Muscle layer of duodenum (tissue), 2 donors: Measurements from ENCODE around the gene STK32C.
A peak's percentile ranks its signal among the peaks of the same experiment; 100 is the strongest.

Source experiments
- H3K27ac ChIP-seq: one replicate; pipeline ENCODE4 v1.7.0; 2013; ENCODE audit warnings: mild to moderate bottlenecking, low read length
- H3K27me3 ChIP-seq: one replicate; pipeline ENCODE4 v1.7.0; 2013; ENCODE audit warnings: low read depth, mild to moderate bottlenecking, control low read depth, low read length
- H3K36me3 ChIP-seq, 2 donors: one replicate each; pipeline ENCODE4 v1.7.0; 2013; ENCODE audit warnings: low read length in 2 of 2, control low read depth in 1 of 2, mild to moderate bottlenecking in 1 of 2; ENCODE audit not compliant: insufficient read depth in 2 of 2, control insufficient read depth in 1 of 2
- H3K4me1 ChIP-seq, 2 donors: one replicate each; pipeline ENCODE4 v1.7.0; 2013; ENCODE audit warnings: low read length in 2 of 2, mild to moderate bottlenecking in 2 of 2, control low read depth in 1 of 2, moderate library complexity in 1 of 2; ENCODE audit not compliant: insufficient read depth in 2 of 2, control insufficient read depth in 1 of 2
- H3K4me3 ChIP-seq, 2 donors: one replicate each; pipeline ENCODE4 v1.7.0; 2013; ENCODE audit warnings: low read length in 2 of 2, low read depth in 1 of 2, mild to moderate bottlenecking in 1 of 2
- H3K9me3 ChIP-seq, 2 donors: one replicate each; pipeline ENCODE4 v1.7.0; 2013; ENCODE audit warnings: low read length in 2 of 2, control low read depth in 1 of 2, mild to moderate bottlenecking in 1 of 2; ENCODE audit not compliant: control insufficient read depth in 1 of 2
- donor health status: healthy.

STK32C gene

GRCh38 chr10:132192076-132192975 is 115.4 kb downstream of the STK32C start:
- H3K4me1 ChIP-seq = peaks cover 0 to 10% of the 10 kb centered on the region in 2 donors
- no peak overlapping the region for H3K4me3 ChIP-seq
- no peak overlapping the region for H3K27ac ChIP-seq
- no peaks in the 10 kb centered on the region for H3K9me3 ChIP-seq
- H3K36me3 ChIP-seq = no peaks in the 10 kb centered on the region
- peaks cover 18% of the 10 kb centered on the region for H3K27me3 ChIP-seq

GRCh38 chr10:132189810-132190422 is 117.8 kb downstream of the STK32C start:
- Histone ChIP-seq H3K9me3 (no peaks in the 10 kb centered on the region), H3K27me3 (peaks cover 23% of the 10 kb centered on the region), H3K27ac (no peak overlapping the region), H3K4me1 (peaks cover 0 to 27% of the 10 kb centered on the region in 2 donors), H3K36me3 (no peaks in the 10 kb centered on the region), H3K4me3 (no peak overlapping the region)

- Histone ChIP-seq H3K4me3 (no peak overlapping the region), H3K4me1 (peaks cover 0 to 27% of the 10 kb centered on the region in 2 donors), H3K9me3 (no peaks in the 10 kb centered on the region), H3K27me3 (peaks cover 26% of the 10 kb centered on the region), H3K27ac (no peak overlapping the region), H3K36me3 (no peaks in the 10 kb centered on the region)
These were observed 118.7 kb downstream of the STK32C start for GRCh38 chr10:132189016-132189415.

DNA sequence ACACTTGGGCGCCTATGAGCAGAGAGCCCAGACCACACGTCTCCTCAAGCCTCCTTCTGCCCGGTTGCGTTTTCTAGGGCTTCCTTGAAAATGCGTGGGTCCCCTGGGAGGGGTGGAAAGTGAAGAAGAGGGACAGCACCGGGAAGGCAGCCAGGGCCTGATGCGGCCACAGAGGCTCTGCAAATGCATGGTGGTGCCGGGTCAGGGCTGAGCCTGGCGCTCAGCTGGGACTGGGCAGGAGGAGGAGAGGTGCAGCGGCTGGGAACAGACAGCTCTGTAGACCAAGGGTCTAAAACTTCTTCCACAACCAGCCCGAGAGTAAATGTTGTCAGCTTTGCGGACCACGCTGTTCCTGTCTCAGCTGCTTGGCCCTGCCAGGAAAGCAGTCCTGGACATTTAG is 119.4 kb downstream of the STK32C start:
- Histone ChIP-seq H3K27ac (no peak overlapping the region), H3K4me1 (peaks cover 0 to 27% of the 10 kb centered on the region in 2 donors), H3K4me3 (no peak overlapping the region), H3K9me3 (no peaks in the 10 kb centered on the region), H3K27me3 (peaks cover 26% of the 10 kb centered on the region), H3K36me3 (no peaks in the 10 kb centered on the region)

DNA sequence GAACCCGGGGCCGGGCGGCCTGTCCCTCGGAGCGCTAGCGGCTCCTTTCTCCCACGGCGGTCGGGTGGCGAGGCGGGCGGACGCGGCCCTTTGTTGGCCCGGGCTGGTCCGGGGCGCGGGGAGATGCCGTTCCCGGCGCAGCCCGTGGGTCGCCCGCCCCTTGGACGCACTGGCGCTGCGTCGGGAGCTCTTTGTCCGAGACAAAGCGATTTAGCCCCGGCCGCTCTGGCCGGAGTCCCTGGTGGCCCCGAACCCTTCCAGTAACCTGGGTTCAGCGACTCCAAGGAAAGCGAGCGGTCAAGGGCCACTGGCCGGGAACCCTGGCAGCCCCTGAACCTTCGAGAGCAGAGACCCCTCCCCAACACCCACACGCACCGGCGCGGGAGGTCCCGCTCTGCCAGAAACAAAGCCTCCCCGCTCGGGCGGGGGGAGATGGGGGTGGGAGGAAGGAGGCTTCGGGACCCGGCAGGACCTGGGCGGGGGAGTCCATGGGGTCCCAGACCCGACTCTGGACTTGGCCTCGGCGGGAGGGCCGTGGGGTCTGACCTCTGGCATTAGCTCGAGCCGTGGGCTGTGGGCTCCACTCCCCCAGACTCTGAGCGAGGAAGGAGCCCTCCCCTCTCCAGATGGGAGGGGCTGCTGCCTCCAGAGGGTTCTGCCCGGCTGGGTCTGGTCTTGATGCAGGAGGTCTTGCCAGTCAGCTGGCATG is 120.2 kb downstream of the STK32C start:
- Histone ChIP-seq H3K27me3 (peaks cover 26% of the 10 kb centered on the region), H3K36me3 (no peaks in the 10 kb centered on the region), H3K4me3 (peak overlapping the region; percentile 16 to 52), H3K9me3 (no peaks in the 10 kb centered on the region), H3K4me1 (peaks cover 0 to 27% of the 10 kb centered on the region in 2 donors), H3K27ac (no peak overlapping the region)

DNA sequence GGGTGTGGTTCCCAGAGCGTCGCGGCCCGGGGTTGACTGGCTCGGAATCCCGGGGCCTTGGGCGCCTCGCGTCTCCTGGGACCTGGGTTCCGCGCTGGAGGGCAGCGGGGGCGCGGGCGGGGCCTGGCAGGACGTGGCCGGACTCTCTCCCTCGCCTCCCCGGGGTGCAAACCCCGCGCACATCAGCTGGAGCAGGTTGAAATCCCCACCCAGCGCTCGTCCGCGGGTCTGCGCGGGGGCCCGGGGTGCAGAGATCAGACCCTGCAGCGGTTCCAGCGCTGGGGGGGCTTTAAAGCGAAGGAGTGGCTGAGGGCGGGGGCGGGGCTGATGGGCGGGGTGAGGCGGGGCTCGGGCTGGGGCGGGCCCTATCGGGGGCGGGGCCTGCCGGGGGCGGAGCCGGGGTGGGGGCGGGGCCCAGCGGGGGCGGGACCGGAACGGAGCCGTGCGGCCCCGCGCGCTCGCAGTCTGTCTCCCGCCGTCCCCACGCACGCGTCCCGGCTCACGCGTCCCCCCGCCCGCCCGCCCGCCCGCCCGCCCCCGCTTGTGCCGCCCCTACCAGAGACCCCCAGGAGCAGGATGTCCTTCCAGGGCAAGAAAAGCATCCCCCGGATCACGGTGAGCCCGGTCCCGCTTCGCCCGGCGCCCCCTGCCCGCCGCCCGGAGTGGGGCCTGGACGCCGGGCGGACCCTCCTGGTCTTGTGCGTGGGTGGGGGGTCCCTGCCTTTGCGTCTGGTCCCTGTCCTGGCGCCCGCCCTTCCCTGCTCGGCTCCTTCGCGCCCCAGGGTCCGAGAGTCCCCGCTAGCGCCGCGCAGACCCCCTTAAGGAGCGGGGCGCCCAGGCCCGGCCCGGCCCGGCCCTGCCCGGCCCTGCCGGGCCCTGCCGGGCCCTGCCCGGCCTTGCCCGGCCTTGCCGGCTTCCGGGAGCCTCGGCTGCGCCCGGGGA is 121.0 kb downstream of the STK32C start, which contains the start of gene DPYSL4:
Gene DPYSL4 (plus strand): TSS at position 461 of the 942 bp plus-strand sequence. CDS start 116 bp downstream, at position 577.
- peak within 1 kb of the TSS; percentile 16 to 60 for H3K4me3 ChIP-seq
- H3K36me3 ChIP-seq = no peaks in the 10 kb centered on the region
- no peak within 1 kb of the TSS for H3K27ac ChIP-seq
- H3K4me1 ChIP-seq = peaks cover 0 to 27% of the 10 kb centered on the region in 2 donors
- no peaks in the 10 kb centered on the region for H3K9me3 ChIP-seq
- H3K27me3 ChIP-seq = peaks cover 26% of the 10 kb centered on the region

DNA sequence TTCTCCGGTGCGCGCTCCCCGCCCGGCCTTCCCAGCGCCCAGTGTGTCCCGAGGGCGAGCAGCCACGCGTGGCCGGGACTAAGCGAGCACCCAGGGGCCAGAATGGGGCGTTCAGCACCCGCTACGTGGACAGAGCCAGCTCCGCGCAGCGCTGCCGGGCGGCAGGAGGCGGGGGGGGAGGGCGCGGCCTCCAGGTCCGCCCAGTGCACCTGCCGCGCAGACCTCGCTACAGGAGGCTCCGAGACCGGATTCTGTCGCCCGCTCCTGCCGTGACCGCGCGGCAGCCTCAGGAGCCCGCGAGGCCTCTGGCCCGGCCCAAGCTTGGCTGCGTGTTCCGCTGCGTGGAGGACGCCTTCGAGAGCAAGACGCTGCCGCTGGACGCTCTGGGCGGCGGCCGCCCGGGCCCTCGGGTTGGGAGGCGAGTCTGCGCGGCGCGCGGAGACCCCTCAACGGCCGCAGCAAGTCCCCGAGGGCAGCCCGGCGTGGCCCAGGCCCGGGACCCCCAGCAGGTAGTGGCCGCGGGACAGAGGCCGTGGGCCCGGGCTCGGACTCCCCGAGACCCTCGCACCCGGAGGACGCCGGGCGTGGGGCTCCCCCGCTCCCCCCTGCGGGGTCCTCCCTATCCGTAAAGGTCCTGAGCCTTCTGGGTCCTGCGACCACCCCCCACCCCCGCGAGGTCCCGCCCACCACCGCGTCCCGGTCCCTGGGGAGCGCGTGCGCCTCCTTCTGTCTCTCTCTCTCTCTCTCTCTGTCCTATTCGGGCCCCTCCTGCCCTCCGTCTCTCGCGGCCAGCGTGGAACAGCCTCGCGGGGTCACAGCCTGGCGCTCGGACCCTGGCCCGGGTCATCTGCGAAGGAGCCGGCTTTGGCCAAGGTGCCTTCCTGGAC is 121.9 kb downstream of the STK32C start:
- Histone ChIP-seq H3K27me3 (peaks cover 26% of the 10 kb centered on the region), H3K4me1 (peaks cover 0 to 27% of the 10 kb centered on the region in 2 donors), H3K27ac (no peak overlapping the region), H3K4me3 (peak overlapping the region in 1 of 2 donors; percentile 60), H3K36me3 (no peaks in the 10 kb centered on the region), H3K9me3 (no peaks in the 10 kb centered on the region)

GRCh38 chr10:132184816-132185593 is 122.7 kb downstream of the STK32C start:
- Histone ChIP-seq H3K4me3 (no peak overlapping the region), H3K27me3 (peaks cover 26% of the 10 kb centered on the region), H3K9me3 (no peaks in the 10 kb centered on the region), H3K27ac (no peak overlapping the region), H3K36me3 (no peaks in the 10 kb centered on the region), H3K4me1 (peaks cover 0 to 27% of the 10 kb centered on the region in 2 donors)

- peaks cover 0 to 24% of the 10 kb centered on the region in 2 donors for H3K4me1 ChIP-seq
- H3K27ac ChIP-seq = no peak overlapping the region
- H3K4me3 ChIP-seq = no peak overlapping the region
- no peaks in the 10 kb centered on the region for H3K9me3 ChIP-seq
- peaks cover 13% of the 10 kb centered on the region for H3K27me3 ChIP-seq
- no peaks in the 10 kb centered on the region for H3K36me3 ChIP-seq
These were observed 124.7 kb downstream of the STK32C start for GRCh38 chr10:132183046-132183445.
